RWPE1 (cell line): Measurements from ENCODE around the gene RFTN2.

Source experiments
- CTCF ChIA-PET: fragments of 350-600 bp; sonication (Branson Sonifier 250); formaldehyde crosslinking; extraction: SDS; loops from one replicate; lab custom pipeline; 2021; lab: Yijun Ruan, JAX
- POLR2A ChIA-PET: fragments of 400-600 bp; formaldehyde crosslinking; extraction: SDS; loops from one replicate; lab custom pipeline; 2020; ENCODE audit warnings: antibody characterized with exemption; ENCODE audit not compliant: low non-redundant PET; lab: Yijun Ruan, JAX
- DNase-seq: peaks from one replicate; pipeline ENCODE4 v3.0.0; 2012; ENCODE audit warnings: low spot score
- H3K27ac ChIP-seq: fragments of 450-650 bp; 2 replicates; pipeline ENCODE4 v1.5.1; 2017
- TF ChIP-seq, protein P1 (sequence below): fragments of 450-650 bp; conservative IDR thresholded peaks from 2 replicates; pipeline ENCODE4 v1.5.1; 2017; ENCODE audit warnings: low read depth, mild to moderate bottlenecking

RFTN2 gene

DNA sequence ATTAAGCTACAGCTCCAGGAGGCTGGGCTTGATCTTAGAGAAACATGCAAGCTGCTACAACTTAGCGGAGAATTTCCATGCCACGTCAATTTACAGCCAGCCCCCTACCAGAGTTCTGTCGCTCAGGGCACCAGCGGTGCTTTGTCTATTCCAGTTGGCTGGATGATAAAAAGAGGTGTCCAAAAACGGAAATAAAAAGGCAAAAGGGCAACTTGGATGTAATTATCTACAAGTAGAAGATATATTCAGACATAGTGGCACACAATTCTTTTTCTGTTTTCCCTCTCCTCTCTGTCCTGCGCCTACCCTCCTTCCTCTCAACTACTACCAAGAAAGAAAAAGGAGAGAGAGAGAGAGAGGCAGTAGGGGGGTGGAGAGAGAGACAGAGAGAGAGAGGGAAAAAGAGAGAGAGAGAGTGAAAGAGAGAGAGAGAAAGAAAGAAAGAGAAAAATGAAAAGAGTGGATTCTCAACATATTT lies 363 bp upstream of the RFTN2 start:
- DNase-seq = no peak
- ChIA-PET POLR2A (no interaction called here), CTCF (interaction anchor here (0.6 kb wide), 1 partner anchor 30 kb away, joined by 5 read pairs; no protein-coding TSS in a partner anchor)
- no peak overlapping the region for H3K27ac ChIP-seq
- TF ChIP-seq, protein P1, sequence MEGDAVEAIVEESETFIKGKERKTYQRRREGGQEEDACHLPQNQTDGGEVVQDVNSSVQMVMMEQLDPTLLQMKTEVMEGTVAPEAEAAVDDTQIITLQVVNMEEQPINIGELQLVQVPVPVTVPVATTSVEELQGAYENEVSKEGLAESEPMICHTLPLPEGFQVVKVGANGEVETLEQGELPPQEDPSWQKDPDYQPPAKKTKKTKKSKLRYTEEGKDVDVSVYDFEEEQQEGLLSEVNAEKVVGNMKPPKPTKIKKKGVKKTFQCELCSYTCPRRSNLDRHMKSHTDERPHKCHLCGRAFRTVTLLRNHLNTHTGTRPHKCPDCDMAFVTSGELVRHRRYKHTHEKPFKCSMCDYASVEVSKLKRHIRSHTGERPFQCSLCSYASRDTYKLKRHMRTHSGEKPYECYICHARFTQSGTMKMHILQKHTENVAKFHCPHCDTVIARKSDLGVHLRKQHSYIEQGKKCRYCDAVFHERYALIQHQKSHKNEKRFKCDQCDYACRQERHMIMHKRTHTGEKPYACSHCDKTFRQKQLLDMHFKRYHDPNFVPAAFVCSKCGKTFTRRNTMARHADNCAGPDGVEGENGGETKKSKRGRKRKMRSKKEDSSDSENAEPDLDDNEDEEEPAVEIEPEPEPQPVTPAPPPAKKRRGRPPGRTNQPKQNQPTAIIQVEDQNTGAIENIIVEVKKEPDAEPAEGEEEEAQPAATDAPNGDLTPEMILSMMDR = no peak

- H3K27ac ChIP-seq = no peak overlapping the region
- ChIA-PET CTCF (no interaction called here), POLR2A (no interaction called here)
- no peak for DNase-seq
- TF ChIP-seq, protein P1 = no peak
Observed at GRCh38 chr2:197674591-197674990, 796 bp downstream of the RFTN2 start.

- ChIA-PET POLR2A (no interaction called here), CTCF (no interaction called here)
- TF ChIP-seq, protein P1 = no peak
- H3K27ac ChIP-seq = no peak overlapping the region
- no peak for DNase-seq
Observed at GRCh38 chr2:197674060-197674459, 1.3 kb downstream of the RFTN2 start.

GRCh38 chr2:197673606-197674005 lies 1.8 kb downstream of the RFTN2 start:
- CTCF ChIA-PET = no interaction called here
- TF ChIP-seq, protein P1 = no peak
- POLR2A ChIA-PET = no interaction called here
- H3K27ac ChIP-seq = no peak overlapping the region
- no peak for DNase-seq

- DNase-seq = no peak
- POLR2A ChIA-PET = no interaction called here
- TF ChIP-seq, protein P1 = no peak
- H3K27ac ChIP-seq = no peak overlapping the region
- CTCF ChIA-PET = no interaction called here
Observed at GRCh38 chr2:197673106-197673505, 2.3 kb downstream of the RFTN2 start.

- TF ChIP-seq, protein P1 = no peak
- DNase-seq = no peak
- no peak overlapping the region for H3K27ac ChIP-seq
- CTCF ChIA-PET = no interaction called here
- POLR2A ChIA-PET = no interaction called here
Observed at GRCh38 chr2:197672371-197672893, 3.0 kb downstream of the RFTN2 start.
